GM12865 (cell line): ENCODE measurements around the gene VASN.

Source experiments
- DNase-seq: peaks from one replicate; pipeline ENCODE4 v3.0.0; 2010; ENCODE audit warnings: low read depth
- H3K4me3 ChIP-seq: 2 replicates; pipeline ENCODE4 v1.5.1; 2011; ENCODE audit warnings: mild to moderate bottlenecking, low read depth, low read length, control low read depth
- CTCF ChIP-seq: IDR thresholded peaks from 2 replicates; pipeline ENCODE4 v1.5.1; 2011; ENCODE audit warnings: low read length, control low read depth, low read depth, inconsistent platforms; ENCODE audit not compliant: insufficient read depth; ENCODE audit errors: missing control alignments

VASN gene

GRCh38 chr16:4325253-4325758 is 46.3 kb upstream of the VASN start:
- no peak overlapping the region for H3K4me3 ChIP-seq
- peak; percentile 37 for DNase-seq
- no peak for TF ChIP-seq CTCF

- no peak for DNase-seq
- no peak overlapping the region for H3K4me3 ChIP-seq
- no peak for TF ChIP-seq CTCF
Measured at GRCh38 chr16:4327386-4328045, 44.1 kb upstream of the VASN start.

GRCh38 chr16:4328046-4328781 is 43.4 kb upstream of the VASN start:
- DNase-seq, result peak; percentile 56
- peak; percentile 26 for TF ChIP-seq CTCF
- H3K4me3 ChIP-seq, result no peak overlapping the region

GRCh38 chr16:4328782-4329775 is 42.6 kb upstream of the VASN start:
- no peak overlapping the region for H3K4me3 ChIP-seq
- TF ChIP-seq CTCF, result no peak
- no peak for DNase-seq

- TF ChIP-seq CTCF, result peak; percentile 97
- no peak overlapping the region for H3K4me3 ChIP-seq
- peak; percentile 72 for DNase-seq
Measured at GRCh38 chr16:4330277-4330874, 41.3 kb upstream of the VASN start.

- no peak for TF ChIP-seq CTCF
- no peak overlapping the region for H3K4me3 ChIP-seq
- DNase-seq, result no peak
Measured at GRCh38 chr16:4332083-4332482, 39.6 kb upstream of the VASN start.
